ENCODE data around the gene KIF26A.

Gene KIF26A

GRCh38 chr14:104194016-104194415 lies 55.6 kb downstream of the KIF26A start:
- Histone ChIP-seq H3F3A (ENCODE audit: insufficient read depth) (no peaks in the 10 kb centered on the region), H3K4me2 (ENCODE audit: low read depth, low read length, poor library complexity, severe bottlenecking) (no peak overlapping the region), H3K27ac (ENCODE audit: low read depth, low read length) (no peak overlapping the region)

GRCh38 chr14:104194716-104195115 lies 56.3 kb downstream of the KIF26A start:
- H3K9me3 ChIP-seq (ENCODE audit: insufficient read depth, low read length): no peaks in the 10 kb centered on the region
- TF ChIP-seq CTCF (IDR thresholded peaks at IDR 0.05; ENCODE audit: insufficient read depth, low read length, poor library complexity, severe bottlenecking): no peak
- no peak for TF ChIP-seq EZH2phosphoT487 (conservative IDR thresholded peaks at IDR 0.05; ENCODE audit: low read length)
- H2AFZ ChIP-seq (ENCODE audit: low read depth, low read length, severe bottlenecking): no peak overlapping the region
- H3K36me3 ChIP-seq (ENCODE audit: low read length): no peaks in the 10 kb centered on the region
- H3K4me3 ChIP-seq (ENCODE audit: insufficient read depth, low read length, poor library complexity, severe bottlenecking): no peak overlapping the region
- no peak overlapping the region for H3K9ac ChIP-seq (ENCODE audit: low read length)
- H3F3A ChIP-seq (ENCODE audit: insufficient read depth): no peaks in the 10 kb centered on the region
- H3K4me2 ChIP-seq (ENCODE audit: low read depth, low read length, poor library complexity, severe bottlenecking): no peak overlapping the region
- no peak overlapping the region for H3K27ac ChIP-seq (ENCODE audit: low read depth, low read length)
- no peaks in the 10 kb centered on the region for H3K9me2 ChIP-seq (replicated peaks; ENCODE audit: insufficient read depth, low read length)
- no peaks in the 10 kb centered on the region for H3K79me2 ChIP-seq (ENCODE audit: insufficient read depth, low read length)
- no peaks in the 10 kb centered on the region for H3K27me3 ChIP-seq (ENCODE audit: low read length)
- H4K20me1 ChIP-seq (ENCODE audit: low read depth, low read length): no peaks in the 10 kb centered on the region

More at GRCh38 chr14:104194016-104194415, 55.6 kb downstream of the KIF26A start:
- H3K36me3 ChIP-seq (ENCODE audit: low read length): no peaks in the 10 kb centered on the region
- H2AFZ ChIP-seq (ENCODE audit: low read depth, low read length, severe bottlenecking): no peak overlapping the region
- no peaks in the 10 kb centered on the region for H4K20me1 ChIP-seq (ENCODE audit: low read depth, low read length)
- no peak overlapping the region for H3K9ac ChIP-seq (ENCODE audit: low read length)
- no peak for TF ChIP-seq EZH2phosphoT487 (conservative IDR thresholded peaks at IDR 0.05; ENCODE audit: low read length)
- no peak for TF ChIP-seq CTCF (IDR thresholded peaks at IDR 0.05; ENCODE audit: insufficient read depth, low read length, poor library complexity, severe bottlenecking)
- no peaks in the 10 kb centered on the region for H3K79me2 ChIP-seq (ENCODE audit: insufficient read depth, low read length)
- H3K4me3 ChIP-seq (ENCODE audit: insufficient read depth, low read length, poor library complexity, severe bottlenecking): no peak overlapping the region
- H3K9me2 ChIP-seq (replicated peaks; ENCODE audit: insufficient read depth, low read length): no peaks in the 10 kb centered on the region
- H3K9me3 ChIP-seq (ENCODE audit: insufficient read depth, low read length): no peaks in the 10 kb centered on the region
- no peaks in the 10 kb centered on the region for H3K27me3 ChIP-seq (ENCODE audit: low read length)

- H3K27ac ChIP-seq (ENCODE audit: low read depth, low read length): no peak overlapping the region
- no peaks in the 10 kb centered on the region for H3F3A ChIP-seq (ENCODE audit: insufficient read depth)
- H3K9ac ChIP-seq (ENCODE audit: low read length): no peak overlapping the region
- no peaks in the 10 kb centered on the region for H3K27me3 ChIP-seq (ENCODE audit: low read length)
- no peak overlapping the region for H3K4me3 ChIP-seq (ENCODE audit: insufficient read depth, low read length, poor library complexity, severe bottlenecking)
- no peaks in the 10 kb centered on the region for H3K36me3 ChIP-seq (ENCODE audit: low read length)
- H3K4me2 ChIP-seq (ENCODE audit: low read depth, low read length, poor library complexity, severe bottlenecking): no peak overlapping the region
- no peaks in the 10 kb centered on the region for H3K9me2 ChIP-seq (replicated peaks; ENCODE audit: insufficient read depth, low read length)
- H3K79me2 ChIP-seq (ENCODE audit: insufficient read depth, low read length): no peaks in the 10 kb centered on the region
- H2AFZ ChIP-seq (ENCODE audit: low read depth, low read length, severe bottlenecking): no peak overlapping the region
- TF ChIP-seq CTCF (IDR thresholded peaks at IDR 0.05; ENCODE audit: insufficient read depth, low read length, poor library complexity, severe bottlenecking) (no peak), EZH2phosphoT487 (conservative IDR thresholded peaks at IDR 0.05; ENCODE audit: low read length) (no peak)
- no peaks in the 10 kb centered on the region for H4K20me1 ChIP-seq (ENCODE audit: low read depth, low read length)
- no peaks in the 10 kb centered on the region for H3K9me3 ChIP-seq (ENCODE audit: insufficient read depth, low read length)
Observed at GRCh38 chr14:104195361-104195760, 57.0 kb downstream of the KIF26A start.
